GM18867 (cell line): ENCODE data around the gene KRTAP2-2.
"Not testable (repeated sequence)": the region's sequence is repeated elsewhere in the genome, so short reads cannot be mapped to it uniquely, and the experiment has no call there.

Source experiments
- ATAC-seq: cut with Tn5 transposase; IDR thresholded peaks from one replicate; pipeline ENCODE4 v1.9.1; 2021; ENCODE audit warnings: mild to moderate bottlenecking, moderate library complexity; ENCODE audit not compliant: unreplicated experiment

The KRTAP2-2 gene, protein sequence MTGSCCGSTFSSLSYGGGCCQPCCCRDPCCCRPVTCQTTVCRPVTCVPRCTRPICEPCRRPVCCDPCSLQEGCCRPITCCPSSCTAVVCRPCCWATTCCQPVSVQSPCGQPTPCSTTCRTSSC

DNA sequence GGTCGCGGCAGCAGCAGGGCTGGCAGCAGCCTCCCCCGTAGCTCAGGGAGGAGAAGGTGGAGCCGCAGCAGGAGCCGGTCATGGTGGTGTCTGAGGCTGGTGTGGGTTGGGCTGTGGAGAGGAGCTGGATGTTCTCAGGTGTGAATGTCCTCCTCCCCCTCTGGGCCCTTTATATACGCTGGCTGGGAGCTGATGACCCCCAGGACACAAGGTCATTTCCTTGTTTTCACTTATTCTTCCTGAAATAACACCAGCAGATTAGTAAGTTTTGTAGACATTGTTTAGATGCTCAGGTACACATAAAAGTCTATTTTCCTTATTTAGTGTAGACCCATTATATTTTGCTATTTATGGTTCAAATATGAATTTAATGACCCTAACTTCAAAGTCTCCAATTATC lies at the start of gene KRTAP2-2:
Gene KRTAP2-2 (minus strand): TSS at position 101 of the 400 bp plus-strand sequence. CDS start 19 bp downstream, at position 82.
- ATAC-seq: not testable (repeated sequence)

DNA sequence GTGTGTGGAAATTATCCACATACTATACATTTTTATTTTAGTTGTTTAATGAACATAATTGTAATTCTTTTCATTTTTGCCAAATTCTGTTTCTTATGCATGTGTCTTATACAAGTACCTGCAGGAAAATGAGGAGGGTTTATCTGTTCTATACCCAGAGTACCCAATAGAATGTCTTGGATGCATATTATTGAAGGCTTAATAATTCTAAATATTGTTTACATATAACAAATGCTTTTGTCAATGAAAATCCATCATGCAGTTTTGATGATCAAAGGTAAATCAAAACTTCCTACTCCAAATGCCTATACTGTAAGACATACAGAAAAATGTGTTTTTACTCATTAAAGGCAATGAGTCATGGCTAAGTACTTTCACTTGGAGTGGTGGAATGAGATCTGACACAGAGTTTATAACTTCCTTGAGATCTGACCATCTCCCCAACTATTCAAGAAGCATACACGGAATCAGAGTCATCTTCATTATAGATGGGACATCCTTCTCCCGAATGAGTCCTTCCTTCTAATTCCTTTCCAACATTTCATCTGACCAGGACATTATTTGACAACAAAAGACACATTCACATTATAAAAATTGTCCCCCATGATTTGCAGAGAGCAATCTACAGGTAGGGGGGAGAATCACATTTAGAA lies 49.5 kb upstream of the KRTAP2-2 start:
- not testable (repeated sequence) for ATAC-seq

DNA sequence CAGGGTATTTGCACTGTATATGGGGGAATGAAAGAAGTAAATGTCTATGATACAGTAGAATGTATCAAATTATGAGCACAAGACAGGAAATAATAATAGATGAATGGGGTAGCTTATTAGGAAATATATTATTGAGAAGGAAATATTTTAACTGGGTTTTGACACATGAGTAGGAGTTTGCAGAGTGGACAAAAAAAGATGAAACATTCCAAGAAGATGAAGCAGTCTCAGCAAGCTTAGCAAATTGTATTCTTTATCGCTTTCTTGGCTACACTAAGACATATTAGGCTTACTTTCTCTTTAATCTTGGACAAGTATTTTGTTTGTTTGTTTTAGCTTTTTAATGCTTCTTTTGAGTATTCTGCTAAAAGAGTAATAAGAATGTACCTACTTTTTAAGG lies 48.9 kb upstream of the KRTAP2-2 start:
- ATAC-seq: no peak

DNA sequence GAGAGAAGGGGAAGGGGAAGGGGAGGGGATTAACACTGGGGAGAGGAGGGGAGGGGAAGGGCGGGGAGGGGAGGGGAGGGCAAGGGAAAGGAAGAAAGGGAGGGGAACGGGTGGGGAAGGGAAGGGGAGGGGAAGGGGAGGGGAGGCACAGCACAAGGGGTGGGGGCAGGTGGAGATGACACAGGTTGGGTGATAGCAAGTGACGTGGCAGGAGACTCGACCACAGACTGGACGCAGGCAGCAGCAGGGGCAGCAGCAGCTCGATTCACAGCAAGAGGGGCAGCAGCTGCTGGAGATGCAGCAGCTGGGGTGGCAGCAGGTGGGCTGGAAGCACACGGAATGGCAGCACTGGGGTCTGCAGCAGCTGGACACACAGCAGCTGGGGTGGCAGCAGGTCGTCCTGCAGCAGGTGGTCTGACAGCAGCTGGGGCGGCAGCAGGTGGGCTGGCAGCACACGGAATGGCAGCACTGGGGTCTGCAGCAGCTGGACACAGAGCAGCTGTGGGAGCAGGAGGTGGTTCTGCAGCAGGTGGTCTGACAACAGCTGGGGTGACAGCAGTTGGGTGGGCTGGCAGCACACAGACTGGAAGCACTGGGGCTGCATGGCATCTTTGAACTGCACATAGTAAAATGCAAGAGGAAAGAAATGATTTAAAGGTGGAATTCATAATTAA lies 46.7 kb upstream of the KRTAP2-2 start, which contains the start of gene KRTAP4-16:
Gene KRTAP4-16 (minus strand): TSS at position 624 of the 674 bp plus-strand sequence. CDS start 0 bp downstream, at position 624.
- no peak for ATAC-seq

DNA sequence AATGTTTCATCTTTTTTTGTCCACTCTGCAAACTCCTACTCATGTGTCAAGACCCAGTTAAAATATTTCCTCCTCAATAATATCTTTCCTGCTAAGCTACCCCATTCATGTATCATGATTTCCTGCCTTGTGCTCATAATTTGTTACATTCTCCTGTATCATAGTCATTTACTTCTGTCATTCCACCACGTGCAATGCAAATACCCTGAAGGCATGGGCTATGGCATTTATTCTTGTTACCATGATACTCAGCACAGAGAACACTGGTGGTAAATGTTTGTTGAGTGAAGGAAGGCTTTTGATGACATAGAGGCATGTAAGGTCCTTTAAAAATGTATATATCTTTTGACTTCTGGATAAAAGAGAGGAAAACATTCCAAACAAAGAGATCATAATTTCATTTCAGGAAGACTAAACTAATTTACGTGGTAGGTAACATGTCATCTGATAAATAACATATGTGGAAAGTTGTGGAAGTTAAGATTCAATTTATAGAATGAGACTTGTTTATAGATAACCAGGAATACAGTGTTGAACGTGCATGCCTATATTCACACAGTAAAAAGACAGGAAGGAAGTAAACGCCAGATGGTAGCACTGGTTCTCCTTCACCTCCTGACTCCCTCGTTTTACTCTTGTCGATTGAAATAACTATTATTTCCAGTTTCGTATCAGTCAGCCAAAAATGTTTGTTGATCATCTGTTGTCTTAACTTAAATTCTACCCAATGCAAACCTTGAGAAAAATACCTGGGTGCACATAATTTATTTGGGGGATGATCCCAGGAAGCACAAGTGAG lies 44.9 kb upstream of the KRTAP2-2 start:
- not testable (repeated sequence) for ATAC-seq

DNA sequence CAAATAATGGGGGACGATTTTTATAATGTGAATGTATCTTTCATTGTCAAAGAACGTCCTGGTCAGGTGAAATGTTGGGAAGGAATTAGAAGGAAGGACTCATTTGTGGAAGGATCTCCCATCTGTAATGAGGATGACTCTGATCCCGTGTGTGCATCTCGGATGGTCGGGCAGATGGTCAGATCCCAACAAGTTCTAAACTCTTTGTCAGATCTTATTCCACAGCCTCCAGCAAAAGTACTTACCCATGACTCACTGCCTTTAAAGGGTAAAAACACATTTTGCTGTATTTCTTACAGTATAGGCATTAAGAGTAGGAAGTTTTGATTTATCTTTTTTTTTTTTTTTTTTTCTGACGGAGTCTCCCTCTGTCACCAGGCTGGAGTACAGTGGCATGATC lies 43.5 kb upstream of the KRTAP2-2 start:
- no peak for ATAC-seq

DNA sequence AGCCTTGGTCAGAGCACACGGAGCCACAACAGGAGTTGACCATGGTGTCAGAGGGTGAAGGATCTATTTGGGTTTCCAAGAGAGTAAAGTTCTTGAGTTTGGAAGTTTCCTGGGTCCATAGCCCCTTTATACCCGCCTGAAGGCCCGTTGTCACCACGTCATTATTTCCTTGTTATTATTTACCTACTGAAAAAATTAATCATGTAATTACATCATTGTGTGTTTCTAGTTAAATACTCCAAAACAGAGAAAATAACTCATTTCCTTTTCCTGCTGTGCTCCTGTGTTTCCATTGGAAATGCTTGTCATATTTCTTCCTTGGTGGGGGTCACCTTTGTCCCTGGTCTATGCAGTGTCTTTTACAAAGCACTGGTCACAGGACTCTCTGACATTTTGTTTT lies 43.0 kb upstream of the KRTAP2-2 start, which contains the start of gene KRTAP4-8:
Gene KRTAP4-8 (minus strand): TSS at position 101 of the 400 bp plus-strand sequence. CDS start 58 bp downstream, at position 43.
- ATAC-seq: no peak

- no peak for ATAC-seq
These were observed 41.0 kb upstream of the KRTAP2-2 start for GRCh38 chr17:41096055-41096454.

GRCh38 chr17:41088760-41089352 lies 33.8 kb upstream of the KRTAP2-2 start:
- ATAC-seq: not testable (repeated sequence)

DNA sequence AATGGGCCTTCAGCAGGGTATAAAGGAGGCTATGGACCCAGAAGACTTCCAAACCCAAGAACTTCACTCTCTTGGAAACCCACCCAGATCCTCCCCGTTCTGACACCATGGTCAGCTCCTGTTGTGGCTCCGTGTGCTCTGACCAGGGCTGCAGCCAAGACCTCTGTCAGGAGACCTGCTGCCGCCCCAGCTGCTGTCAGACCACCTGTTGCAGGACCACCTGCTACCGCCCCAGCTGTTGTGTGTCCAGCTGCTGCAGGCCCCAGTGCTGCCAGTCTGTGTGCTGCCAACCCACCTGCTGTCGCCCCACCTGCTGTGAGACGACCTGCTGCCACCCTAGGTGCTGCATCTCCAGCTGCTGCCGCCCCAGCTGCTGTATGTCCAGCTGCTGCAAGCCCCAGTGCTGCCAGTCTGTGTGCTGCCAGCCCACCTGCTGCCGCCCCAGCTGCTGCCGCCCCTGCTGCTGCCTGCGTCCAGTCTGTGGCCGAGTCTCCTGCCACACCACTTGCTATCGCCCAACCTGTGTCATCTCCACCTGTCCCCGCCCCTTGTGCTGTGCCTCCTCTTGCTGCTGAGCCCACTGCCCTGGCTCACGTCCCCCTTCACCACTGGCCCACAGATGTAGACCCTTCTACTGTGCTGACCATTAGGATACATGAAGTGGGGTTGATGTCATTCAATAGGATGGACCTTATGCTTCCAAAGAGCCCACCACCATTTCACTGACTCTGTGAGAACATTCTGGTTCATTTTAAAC lies 29.2 kb upstream of the KRTAP2-2 start, which contains the start of gene KRTAP4-7:
Gene KRTAP4-7 (plus strand): TSS at position 51 of the 757 bp plus-strand sequence. CDS start 57 bp downstream, at position 108.
- not testable (repeated sequence) for ATAC-seq

DNA sequence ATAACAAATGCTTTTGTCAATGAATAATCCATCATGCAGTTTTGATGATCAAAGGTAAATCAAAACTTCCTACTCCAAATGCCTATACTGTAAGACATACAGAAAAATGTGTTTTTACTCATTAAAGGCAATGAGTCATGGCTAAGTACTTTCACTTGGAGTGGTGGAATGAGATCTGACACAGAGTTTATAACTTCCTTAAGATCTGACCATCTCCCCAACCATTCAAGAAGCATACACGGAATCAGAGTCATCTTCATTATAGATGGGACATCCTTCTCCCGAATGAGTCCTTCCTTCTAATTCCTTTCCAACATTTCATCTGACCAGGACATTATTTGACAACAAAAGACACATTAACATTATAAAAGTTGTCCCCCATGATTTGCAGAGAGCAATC lies 28.4 kb upstream of the KRTAP2-2 start:
- not testable (repeated sequence) for ATAC-seq

DNA sequence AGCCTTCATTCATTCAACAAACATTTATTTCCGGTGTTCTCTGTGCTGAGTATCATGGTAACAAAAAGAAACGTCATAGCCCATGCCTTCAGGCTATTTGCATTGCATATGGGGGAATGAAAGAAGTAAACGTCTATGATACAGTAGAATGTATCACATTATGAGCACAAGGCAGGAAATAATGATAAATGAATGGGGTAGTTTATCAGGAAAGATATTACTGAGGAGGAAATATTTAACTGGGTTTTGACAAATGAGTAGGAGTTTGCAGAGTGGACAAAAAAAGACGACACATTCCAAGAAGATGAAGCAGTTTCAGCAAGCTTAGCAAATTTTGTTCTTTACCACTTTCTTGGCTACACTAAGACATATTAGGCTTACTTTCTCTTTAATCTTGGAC lies 27.6 kb upstream of the KRTAP2-2 start:
- ATAC-seq: no peak

GRCh38 chr17:41076788-41077187 lies 21.8 kb upstream of the KRTAP2-2 start:
- ATAC-seq: no peak

DNA sequence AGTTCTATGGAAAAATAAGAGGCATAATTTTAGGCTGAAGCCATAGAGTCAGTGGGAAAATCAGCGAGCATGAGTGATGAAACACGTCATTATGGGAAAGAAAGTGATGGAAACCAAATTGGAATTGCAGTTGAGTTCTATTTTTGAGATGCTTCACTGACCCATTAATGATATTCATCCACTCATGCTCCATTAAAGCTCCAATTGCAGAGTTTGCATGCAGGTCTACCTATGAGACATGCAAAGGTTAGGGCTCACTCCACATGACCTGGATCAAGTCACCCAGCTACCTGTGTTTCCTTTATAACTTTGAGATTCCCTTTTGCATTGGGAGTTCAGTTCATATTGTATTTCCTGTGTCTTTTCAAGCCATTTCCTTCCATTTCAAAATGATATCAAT lies 18.6 kb upstream of the KRTAP2-2 start:
- no peak for ATAC-seq

- no peak for ATAC-seq
These were observed 16.8 kb upstream of the KRTAP2-2 start for GRCh38 chr17:41071606-41072360.

- no peak for ATAC-seq
These were observed 14.0 kb upstream of the KRTAP2-2 start for GRCh38 chr17:41069031-41069430.

GRCh38 chr17:41067281-41067680 lies 12.3 kb upstream of the KRTAP2-2 start:
- no peak for ATAC-seq

GRCh38 chr17:41065829-41066624 lies 11.0 kb upstream of the KRTAP2-2 start, which contains the start of gene KRTAP2-4:
Gene KRTAP2-4 (minus strand): TSS chr17:41065879. CDS start chr17:41065845, 34 bp downstream.
- ATAC-seq: no peak
